GM12873 (cell line): ENCODE results near the gene ZDHHC7.

ENCODE experiments used
- TF ChIP-seq, protein P1 (sequence below): IDR thresholded peaks from 2 replicates; pipeline ENCODE4 v1.5.1; 2012; ENCODE audit warnings: low read depth, mild to moderate bottlenecking, moderate library complexity, low read length, control low read depth; ENCODE audit not compliant: insufficient read depth; ENCODE audit errors: missing control alignments

ZDHHC7 gene

DNA sequence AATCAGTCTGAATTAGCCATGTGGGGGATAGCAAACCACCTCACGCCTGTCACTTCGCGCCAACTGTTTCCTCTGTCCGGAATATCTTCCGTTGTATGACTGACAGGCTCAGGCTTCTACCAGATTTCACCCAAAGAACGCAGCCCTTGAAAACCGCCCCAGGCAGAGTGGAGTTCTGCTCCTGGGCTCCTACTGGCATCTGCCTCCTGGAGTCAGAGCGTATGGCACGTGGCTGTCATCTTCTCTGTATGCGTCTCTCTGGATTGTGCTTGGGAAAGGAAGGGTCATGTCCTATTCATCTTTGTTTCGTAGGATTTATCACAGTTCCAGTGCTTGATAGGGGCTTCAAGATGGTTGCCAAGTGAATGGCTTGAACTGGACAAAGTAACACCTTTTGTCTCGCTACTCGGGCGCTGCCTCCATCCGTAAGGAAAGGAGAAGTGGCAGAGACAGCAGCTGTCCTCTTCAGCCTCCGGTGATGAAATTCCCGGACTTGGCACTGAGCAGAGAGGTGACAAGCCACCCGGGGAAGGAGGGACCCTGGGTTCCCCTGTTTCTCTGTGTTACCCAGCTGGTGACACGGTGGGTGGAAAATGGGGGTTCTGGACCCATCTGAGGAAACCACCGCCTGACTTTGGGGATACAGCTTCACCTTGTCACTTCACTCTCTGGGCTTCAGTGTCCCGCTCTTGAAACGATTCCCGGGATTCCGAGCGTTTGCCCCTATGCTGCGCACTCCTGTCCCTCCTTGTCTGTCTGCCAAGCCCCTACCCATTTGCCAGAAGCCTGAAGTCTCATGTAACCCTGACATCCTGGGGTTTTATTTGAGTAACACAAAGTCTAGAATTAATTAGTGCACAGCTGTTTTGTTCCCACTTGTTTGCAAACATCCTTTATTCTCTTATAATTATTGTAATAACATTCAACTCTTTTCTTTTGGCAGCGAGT lies 30.2 kb upstream of the ZDHHC7 start:
- TF ChIP-seq, protein P1, sequence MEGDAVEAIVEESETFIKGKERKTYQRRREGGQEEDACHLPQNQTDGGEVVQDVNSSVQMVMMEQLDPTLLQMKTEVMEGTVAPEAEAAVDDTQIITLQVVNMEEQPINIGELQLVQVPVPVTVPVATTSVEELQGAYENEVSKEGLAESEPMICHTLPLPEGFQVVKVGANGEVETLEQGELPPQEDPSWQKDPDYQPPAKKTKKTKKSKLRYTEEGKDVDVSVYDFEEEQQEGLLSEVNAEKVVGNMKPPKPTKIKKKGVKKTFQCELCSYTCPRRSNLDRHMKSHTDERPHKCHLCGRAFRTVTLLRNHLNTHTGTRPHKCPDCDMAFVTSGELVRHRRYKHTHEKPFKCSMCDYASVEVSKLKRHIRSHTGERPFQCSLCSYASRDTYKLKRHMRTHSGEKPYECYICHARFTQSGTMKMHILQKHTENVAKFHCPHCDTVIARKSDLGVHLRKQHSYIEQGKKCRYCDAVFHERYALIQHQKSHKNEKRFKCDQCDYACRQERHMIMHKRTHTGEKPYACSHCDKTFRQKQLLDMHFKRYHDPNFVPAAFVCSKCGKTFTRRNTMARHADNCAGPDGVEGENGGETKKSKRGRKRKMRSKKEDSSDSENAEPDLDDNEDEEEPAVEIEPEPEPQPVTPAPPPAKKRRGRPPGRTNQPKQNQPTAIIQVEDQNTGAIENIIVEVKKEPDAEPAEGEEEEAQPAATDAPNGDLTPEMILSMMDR: no peak

GRCh38 chr16:85040685-85041084 lies 29.4 kb upstream of the ZDHHC7 start:
- TF ChIP-seq, protein P1: no peak

- TF ChIP-seq, protein P1: no peak
Observed at GRCh38 chr16:85037721-85038120, 26.4 kb upstream of the ZDHHC7 start.

GRCh38 chr16:85037050-85037410 lies 25.7 kb upstream of the ZDHHC7 start:
- TF ChIP-seq, protein P1: no peak

- TF ChIP-seq, protein P1: no peak
Observed at GRCh38 chr16:85036236-85037049, 25.1 kb upstream of the ZDHHC7 start.

DNA sequence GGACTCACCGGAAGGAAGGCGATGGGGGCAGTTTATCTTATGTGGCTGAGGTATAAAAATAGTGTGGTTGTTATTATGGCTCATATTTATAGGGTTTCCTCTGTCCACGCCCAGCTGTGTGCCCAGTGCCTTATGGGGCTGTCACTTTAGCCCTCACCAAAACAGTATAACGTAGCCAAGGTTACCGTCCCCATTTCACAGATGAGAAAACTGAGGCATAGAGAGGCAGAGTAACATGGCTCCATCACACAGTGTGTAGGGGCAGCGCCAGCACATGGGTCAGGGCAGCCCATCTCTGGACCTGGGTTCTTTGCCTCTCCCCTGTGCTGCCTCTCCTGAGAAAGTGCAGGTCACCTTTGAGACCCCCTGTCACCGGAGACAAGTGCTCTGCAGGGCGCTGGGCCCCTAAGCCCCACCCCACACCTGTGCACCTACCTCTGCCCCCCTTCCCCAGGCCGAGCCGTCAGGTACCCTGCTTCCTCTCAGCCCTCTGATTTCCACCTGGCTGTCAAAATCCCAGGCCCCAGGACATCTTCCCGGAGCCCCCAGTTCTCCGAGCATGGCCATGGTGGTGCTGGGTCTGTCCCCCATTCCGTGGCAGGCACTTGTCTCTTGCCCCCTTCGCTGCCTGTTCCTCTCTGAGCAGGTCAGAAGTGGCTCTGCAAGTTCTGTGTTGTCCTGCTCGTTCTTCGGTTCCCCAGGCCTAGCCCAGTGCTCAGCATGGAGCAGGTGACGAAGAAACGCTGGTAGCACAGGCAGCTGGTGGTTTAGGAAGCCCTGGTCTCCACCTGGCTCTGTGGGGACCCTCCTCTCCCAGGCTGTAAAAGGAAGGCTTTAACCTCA lies 23.5 kb upstream of the ZDHHC7 start:
- TF ChIP-seq, protein P1: no peak
